NB4 (cell line): Measurements from ENCODE around the gene GPAM.

Source experiments
- DNase-seq: peaks from one replicate; pipeline ENCODE4 v3.0.0; 2010; ENCODE audit warnings: low read depth
- H3K4me3 ChIP-seq: one replicate; pipeline ENCODE4 v1.5.1; 2011; ENCODE audit warnings: mild to moderate bottlenecking, low read depth, low read length, moderate library complexity
- CTCF ChIP-seq: IDR thresholded peaks from one replicate; pipeline ENCODE4 v1.5.1; 2012; ENCODE audit warnings: low read depth, low read length
- MAX ChIP-seq: IDR thresholded peaks from 2 replicates; pipeline ENCODE4 v1.6.1; 2011; ENCODE audit warnings: low read depth, low read length
- MYC ChIP-seq: IDR thresholded peaks from 2 replicates; pipeline ENCODE4 v1.6.1; 2011; ENCODE audit warnings: low read depth, low read length
- POLR2A ChIP-seq: IDR thresholded peaks from 2 replicates; pipeline ENCODE4 v1.6.1; 2011; ENCODE audit warnings: mild to moderate bottlenecking; ENCODE audit not compliant: insufficient read length; ENCODE audit errors: extremely low read depth

GPAM gene

GRCh38 chr10:112146799-112147198 lies 36.8 kb downstream of the GPAM start:
- no peak for DNase-seq
- TF ChIP-seq CTCF (no peak), MYC (no peak), POLR2A (no peak), MAX (no peak)
- no peak overlapping the region for H3K4me3 ChIP-seq

- DNase-seq, result no peak
- TF ChIP-seq CTCF (no peak), MYC (no peak), MAX (no peak), POLR2A (no peak)
- H3K4me3 ChIP-seq, result no peak overlapping the region
Measured at GRCh38 chr10:112145263-112145662, 38.3 kb downstream of the GPAM start.

GRCh38 chr10:112143420-112143819 lies 40.1 kb downstream of the GPAM start:
- DNase-seq, result no peak
- TF ChIP-seq MAX, result no peak
- H3K4me3 ChIP-seq, result no peak overlapping the region

GRCh38 chr10:112141292-112141691 lies 42.3 kb downstream of the GPAM start:
- DNase-seq, result peak; percentile 52
- TF ChIP-seq MAX (no peak), MYC (no peak)
- no peak overlapping the region for H3K4me3 ChIP-seq

GRCh38 chr10:112140110-112140970 lies 43.2 kb downstream of the GPAM start:
- DNase-seq, result peak; percentile 75
- H3K4me3 ChIP-seq, result no peak overlapping the region
- peak; percentile 95 for TF ChIP-seq CTCF
- no peak for TF ChIP-seq POLR2A
- no peak for TF ChIP-seq MYC
- TF ChIP-seq MAX, result peak; percentile 37; the same call in 1 of the 2 replicates

GRCh38 chr10:112139176-112139575 lies 44.4 kb downstream of the GPAM start:
- no peak overlapping the region for H3K4me3 ChIP-seq
- DNase-seq, result no peak
- TF ChIP-seq POLR2A (no peak), CTCF (no peak), MYC (no peak), MAX (no peak)
